ENCODE data around the gene CMPK2.

The CMPK2 gene

DNA sequence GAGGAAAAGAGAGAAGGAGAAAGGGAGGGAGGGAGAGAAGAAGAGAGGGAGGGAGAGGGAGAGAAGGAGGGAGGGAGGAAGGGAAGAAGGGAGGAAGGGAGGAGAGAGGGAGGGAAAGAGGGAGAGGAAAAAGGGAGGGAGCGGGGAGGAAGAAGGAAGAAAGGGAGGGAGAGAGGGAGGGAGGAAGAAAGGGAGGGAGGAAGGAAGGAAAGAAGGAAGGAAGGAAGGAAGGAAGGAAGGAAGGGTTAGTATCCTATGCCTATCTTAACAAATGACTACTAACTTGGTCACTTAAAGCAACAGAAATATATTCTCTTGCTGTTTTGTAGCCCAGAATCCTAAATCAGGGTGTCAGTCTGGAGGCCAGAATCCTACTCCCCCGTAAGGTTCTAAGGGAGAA, 52.1 kb downstream of the CMPK2 start:
- TF ChIP-seq, protein P1, sequence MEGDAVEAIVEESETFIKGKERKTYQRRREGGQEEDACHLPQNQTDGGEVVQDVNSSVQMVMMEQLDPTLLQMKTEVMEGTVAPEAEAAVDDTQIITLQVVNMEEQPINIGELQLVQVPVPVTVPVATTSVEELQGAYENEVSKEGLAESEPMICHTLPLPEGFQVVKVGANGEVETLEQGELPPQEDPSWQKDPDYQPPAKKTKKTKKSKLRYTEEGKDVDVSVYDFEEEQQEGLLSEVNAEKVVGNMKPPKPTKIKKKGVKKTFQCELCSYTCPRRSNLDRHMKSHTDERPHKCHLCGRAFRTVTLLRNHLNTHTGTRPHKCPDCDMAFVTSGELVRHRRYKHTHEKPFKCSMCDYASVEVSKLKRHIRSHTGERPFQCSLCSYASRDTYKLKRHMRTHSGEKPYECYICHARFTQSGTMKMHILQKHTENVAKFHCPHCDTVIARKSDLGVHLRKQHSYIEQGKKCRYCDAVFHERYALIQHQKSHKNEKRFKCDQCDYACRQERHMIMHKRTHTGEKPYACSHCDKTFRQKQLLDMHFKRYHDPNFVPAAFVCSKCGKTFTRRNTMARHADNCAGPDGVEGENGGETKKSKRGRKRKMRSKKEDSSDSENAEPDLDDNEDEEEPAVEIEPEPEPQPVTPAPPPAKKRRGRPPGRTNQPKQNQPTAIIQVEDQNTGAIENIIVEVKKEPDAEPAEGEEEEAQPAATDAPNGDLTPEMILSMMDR (IDR thresholded peaks at IDR 0.05; ENCODE audit: unreplicated experiment in 3 of 3) = no peak
- Mint-ChIP-seq H3K4me3 (no peak overlapping the region), H3K4me1 (no peaks in the 10 kb centered on the region), H3K27ac (no peak overlapping the region), H3K9me3 (peaks cover 10% of the 10 kb centered on the region), H3K36me3 (ENCODE audit: low read depth) (peaks cover 4% of the 10 kb centered on the region), H3K27me3 (ENCODE audit: low read depth) (peaks cover 32% of the 10 kb centered on the region)

DNA sequence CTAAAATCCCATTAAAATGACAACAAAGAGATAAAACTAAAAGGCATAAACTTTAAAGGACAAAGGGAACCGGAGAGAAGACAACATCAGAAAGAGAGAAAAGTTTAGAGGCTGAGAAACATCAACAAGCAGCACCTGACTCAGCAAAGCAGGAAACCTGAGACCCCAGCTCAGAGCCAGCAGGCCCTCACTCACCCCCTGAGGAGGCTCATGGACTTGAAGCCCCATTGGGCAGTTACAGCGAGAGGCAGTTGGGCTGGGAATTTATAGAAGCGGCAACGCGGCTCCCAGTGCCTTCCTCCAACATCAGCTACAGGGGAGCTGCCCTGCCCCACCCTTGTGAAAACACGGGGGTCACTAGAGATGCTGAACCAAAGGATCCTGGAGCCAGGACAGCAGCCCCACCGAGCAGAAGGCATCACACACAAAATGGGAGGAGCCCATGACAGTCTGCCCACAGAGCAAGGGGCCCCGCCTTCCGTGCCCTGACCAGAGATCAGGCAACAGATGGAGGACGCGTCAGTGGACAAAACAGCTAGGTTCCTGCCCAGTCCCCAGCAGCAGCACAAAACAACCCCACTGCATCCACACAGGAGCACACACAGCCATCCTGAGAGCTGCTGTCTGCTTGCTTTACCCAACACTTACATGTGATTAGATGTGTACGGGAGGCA, 52.7 kb downstream of the CMPK2 start:
- Mint-ChIP-seq H3K27ac (no peak overlapping the region), H3K36me3 (ENCODE audit: low read depth) (peaks cover 4% of the 10 kb centered on the region), H3K9me3 (peaks cover 10% of the 10 kb centered on the region)

DNA sequence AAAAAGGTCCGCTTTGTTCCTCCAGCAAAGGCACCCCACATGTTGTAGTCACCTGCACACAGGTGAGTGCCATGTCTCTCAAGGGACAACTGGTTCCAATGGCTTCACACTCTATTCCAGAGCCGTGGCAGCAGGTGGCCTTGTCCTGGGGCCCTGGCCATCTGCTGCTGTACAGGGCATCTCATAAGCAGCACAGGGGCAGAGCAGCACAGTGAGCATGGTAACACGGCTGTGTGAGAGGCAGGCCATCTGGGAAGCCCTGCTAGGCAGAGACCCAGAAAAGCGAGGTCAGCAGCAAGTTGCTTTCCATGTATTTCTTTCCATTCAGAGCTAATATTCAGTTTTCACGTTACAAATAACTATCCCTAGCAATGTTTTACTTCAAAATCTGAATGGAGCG, 54.7 kb downstream of the CMPK2 start:
- Mint-ChIP-seq H3K4me1 (no peaks in the 10 kb centered on the region), H3K27me3 (ENCODE audit: low read depth) (peaks cover 46% of the 10 kb centered on the region), H3K4me3 (no peak overlapping the region), H3K9me3 (peaks cover 7% of the 10 kb centered on the region), H3K27ac (no peak overlapping the region), H3K36me3 (ENCODE audit: low read depth) (peaks cover 4% of the 10 kb centered on the region)
- TF ChIP-seq, protein P1 (IDR thresholded peaks at IDR 0.05; ENCODE audit: unreplicated experiment in 3 of 3) = no peak

More for the DNA sequence above, 52.7 kb downstream of the CMPK2 start:
- no peak overlapping the region for H3K4me3 Mint-ChIP-seq
- TF ChIP-seq, protein P1 (IDR thresholded peaks at IDR 0.05; ENCODE audit: unreplicated experiment in 3 of 3) = no peak
- no peaks in the 10 kb centered on the region for H3K4me1 Mint-ChIP-seq
- H3K27me3 Mint-ChIP-seq (ENCODE audit: low read depth) = peaks cover 37% of the 10 kb centered on the region

DNA sequence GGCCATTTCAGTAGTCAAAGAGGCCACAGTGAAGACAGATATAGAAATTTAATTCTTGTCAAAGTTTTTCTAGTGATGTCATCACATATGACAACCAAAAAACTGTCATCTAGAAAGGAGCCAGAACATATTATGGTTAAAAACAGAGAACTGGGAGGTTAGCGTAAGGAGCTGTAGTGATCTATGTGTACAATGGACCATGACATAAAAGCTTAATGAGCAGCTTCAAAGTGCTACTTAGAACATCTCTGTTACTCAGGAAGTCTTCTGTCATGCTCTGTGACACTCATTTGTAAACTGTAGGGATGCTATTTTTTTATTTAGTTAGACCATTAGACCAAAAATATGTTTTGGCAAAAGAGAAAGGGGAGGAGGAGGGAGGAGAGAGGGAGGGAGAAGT, 57.3 kb downstream of the CMPK2 start:
- Mint-ChIP-seq H3K27me3 (ENCODE audit: low read depth) (peaks cover 41% of the 10 kb centered on the region), H3K4me1 (no peaks in the 10 kb centered on the region), H3K9me3 (no peaks in the 10 kb centered on the region), H3K4me3 (no peak overlapping the region), H3K27ac (no peak overlapping the region), H3K36me3 (ENCODE audit: low read depth) (no peaks in the 10 kb centered on the region)
- TF ChIP-seq, protein P1 (IDR thresholded peaks at IDR 0.05; ENCODE audit: unreplicated experiment in 3 of 3) = no peak

DNA sequence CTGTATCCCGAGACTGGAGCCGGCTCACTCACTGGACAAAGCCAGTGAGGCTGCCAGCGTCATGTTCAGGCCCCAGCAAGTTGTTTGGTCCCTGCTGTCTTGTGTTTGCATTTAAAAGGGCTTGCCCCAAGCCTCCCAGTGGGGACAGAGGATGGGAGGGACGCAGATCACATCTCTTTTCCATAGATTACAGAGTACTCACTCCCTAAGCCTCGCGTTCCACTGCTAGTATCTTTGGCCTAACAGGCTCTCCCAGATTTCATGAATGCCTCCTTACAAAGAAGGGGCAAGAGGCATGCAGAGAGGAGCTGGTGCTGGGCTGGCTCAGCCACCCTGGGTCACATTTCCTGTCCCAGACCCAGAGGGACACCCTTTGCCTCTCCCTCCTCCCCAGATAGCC, 59.1 kb downstream of the CMPK2 start:
- H3K27me3 Mint-ChIP-seq (ENCODE audit: low read depth) = peaks cover 42% of the 10 kb centered on the region
- no peak overlapping the region for H3K27ac Mint-ChIP-seq
- no peaks in the 10 kb centered on the region for H3K4me1 Mint-ChIP-seq
- TF ChIP-seq, protein P1 (IDR thresholded peaks at IDR 0.05; ENCODE audit: unreplicated experiment in 3 of 3) = no peak
- no peaks in the 10 kb centered on the region for H3K9me3 Mint-ChIP-seq
- H3K36me3 Mint-ChIP-seq (ENCODE audit: low read depth) = no peaks in the 10 kb centered on the region
- no peak overlapping the region for H3K4me3 Mint-ChIP-seq

DNA sequence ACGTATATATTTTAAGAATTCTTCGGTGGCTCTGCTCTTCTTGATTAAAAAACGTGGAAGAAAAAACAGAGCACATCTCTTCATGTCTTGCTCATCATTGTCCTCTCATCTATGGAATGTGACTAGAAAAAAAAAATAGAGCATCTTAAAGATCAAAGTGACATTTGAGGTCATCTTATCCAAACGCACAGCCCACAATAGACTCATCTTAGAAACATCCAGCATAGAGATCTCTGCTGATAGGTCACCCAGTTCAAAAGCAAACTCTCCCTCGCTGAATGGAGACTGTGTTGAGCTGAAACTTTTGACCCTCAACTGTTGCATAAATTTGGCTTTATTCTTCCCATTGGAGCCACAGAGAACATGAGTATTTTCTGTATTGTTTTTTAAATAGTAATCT, 65.2 kb downstream of the CMPK2 start:
- TF ChIP-seq, protein P1 (IDR thresholded peaks at IDR 0.05; ENCODE audit: unreplicated experiment in 3 of 3) = no peak
- H3K27me3 Mint-ChIP-seq (ENCODE audit: low read depth) = peaks cover 28% of the 10 kb centered on the region
- H3K9me3 Mint-ChIP-seq = no peaks in the 10 kb centered on the region
- H3K4me1 Mint-ChIP-seq = no peaks in the 10 kb centered on the region
- no peaks in the 10 kb centered on the region for H3K36me3 Mint-ChIP-seq (ENCODE audit: low read depth)
- H3K4me3 Mint-ChIP-seq = no peak overlapping the region
- no peak overlapping the region for H3K27ac Mint-ChIP-seq
